DOHH2 (cell line): ENCODE data around the gene HOXC4.

ENCODE experiments used
- H3F3A ChIP-seq: fragments of 200-600 bp; sonication (generic), shearing (Covaris generic); 2 replicates; pipeline ENCODE4 v1.6.0; 2016; ENCODE audit warnings: antibody characterized with exemption, mild to moderate bottlenecking; ENCODE audit not compliant: control insufficient read depth, insufficient read depth
- H3K27ac ChIP-seq: fragments of 200-600 bp; sonication (generic); 2 replicates; pipeline ENCODE4 v1.5.1; 2014; ENCODE audit warnings: low read depth, mild to moderate bottlenecking, low read length, moderate library complexity
- H3K27me3 ChIP-seq: fragments of 200-600 bp; sonication (generic); 2 replicates; pipeline ENCODE4 v1.6.1; 2014; ENCODE audit warnings: mild to moderate bottlenecking, low read length, mixed read lengths; ENCODE audit not compliant: control insufficient read depth
- H3K36me3 ChIP-seq: fragments of 200-600 bp; sonication (generic); 2 replicates; pipeline ENCODE4 v1.6.1; 2014; ENCODE audit warnings: mild to moderate bottlenecking, low read length, moderate library complexity, mixed read lengths; ENCODE audit not compliant: control insufficient read depth
- H3K4me1 ChIP-seq: fragments of 200-600 bp; sonication (generic); 2 replicates; pipeline ENCODE4 v1.6.1; 2014; ENCODE audit warnings: mild to moderate bottlenecking, low read length, mixed read lengths; ENCODE audit not compliant: control insufficient read depth
- H3K4me2 ChIP-seq: fragments of 200-600 bp; sonication (generic); 2 replicates; pipeline ENCODE4 v1.6.0; 2014; ENCODE audit warnings: mild to moderate bottlenecking, low read length, moderate library complexity
- H3K4me3 ChIP-seq: fragments of 200-600 bp; sonication (generic); 2 replicates; pipeline ENCODE4 v1.5.1; 2014; ENCODE audit warnings: mild to moderate bottlenecking, low read length, mixed read lengths
- H3K79me2 ChIP-seq: fragments of 200-600 bp; sonication (generic); 2 replicates; pipeline ENCODE4 v1.6.1; 2014; ENCODE audit warnings: mild to moderate bottlenecking, low read length, mixed read lengths; ENCODE audit not compliant: control insufficient read depth
- H3K9me2 ChIP-seq: fragments of 200-600 bp; sonication (generic); replicated peaks from 2 replicates; pipeline ENCODE4 v1.6.1; 2014; ENCODE audit warnings: mild to moderate bottlenecking, low read length, mixed read lengths; ENCODE audit not compliant: control insufficient read depth
- H3K9me3 ChIP-seq: fragments of 200-600 bp; sonication (generic); 2 replicates; pipeline ENCODE4 v1.6.1; 2014; ENCODE audit warnings: antibody characterized with exemption, low read length, mixed read lengths; ENCODE audit not compliant: control insufficient read depth, insufficient read depth
- H4K20me1 ChIP-seq: fragments of 200-600 bp; sonication (generic); 2 replicates; pipeline ENCODE4 v1.6.0; 2014; ENCODE audit warnings: low read depth, mild to moderate bottlenecking, antibody characterized with exemption, low read length, moderate library complexity; ENCODE audit not compliant: control insufficient read depth, insufficient read depth
- CTCF ChIP-seq: fragments of 200-600 bp; sonication (generic); IDR thresholded peaks from one replicate; pipeline ENCODE4 v1.5.1; 2014; ENCODE audit warnings: antibody characterized with exemption, mild to moderate bottlenecking, low read depth, low read length; ENCODE audit not compliant: poor library complexity, severe bottlenecking
- EZH2phosphoT487 ChIP-seq: fragments of 200-600 bp; sonication (generic); IDR thresholded peaks from 2 replicates; pipeline ENCODE4 v1.6.1; 2017; ENCODE audit warnings: borderline replicate concordance, mild to moderate bottlenecking, antibody characterized with exemption, low read length, moderate library complexity, mixed read lengths

Gene HOXC4

GRCh38 chr12:54025499-54026405 lies 27.9 kb upstream of the HOXC4 start:
- Histone ChIP-seq H3K9me2 (no peaks in the 10 kb centered on the region), H3K9me3 (no peaks in the 10 kb centered on the region), H3K27me3 (peaks cover 61% of the 10 kb centered on the region), H3K36me3 (no peaks in the 10 kb centered on the region), H4K20me1 (no peaks in the 10 kb centered on the region), H3K79me2 (no peaks in the 10 kb centered on the region), H3K27ac (no peak overlapping the region), H3F3A (0 out of 2 replicates have a peak, but pooled peaks cover 2% of the 10 kb centered on the region), H3K4me3 (no peak overlapping the region), H3K4me2 (no peak overlapping the region), H3K4me1 (peaks cover 22% of the 10 kb centered on the region)
- TF ChIP-seq EZH2phosphoT487 (no peak), CTCF (no peak)

- TF ChIP-seq EZH2phosphoT487 (no peak), CTCF (no peak)
- Histone ChIP-seq H3K36me3 (no peaks in the 10 kb centered on the region), H3K79me2 (no peaks in the 10 kb centered on the region), H3K9me2 (no peaks in the 10 kb centered on the region), H3K4me1 (peaks cover 22% of the 10 kb centered on the region), H4K20me1 (no peaks in the 10 kb centered on the region), H3F3A (0 out of 2 replicates have a peak, but pooled peaks cover 2% of the 10 kb centered on the region), H3K27ac (no peak overlapping the region), H3K9me3 (no peaks in the 10 kb centered on the region), H3K4me3 (no peak overlapping the region), H3K27me3 (peaks cover 69% of the 10 kb centered on the region), H3K4me2 (no peak overlapping the region)
Measured at GRCh38 chr12:54026640-54027441, 26.8 kb upstream of the HOXC4 start.

GRCh38 chr12:54027442-54027786 lies 26.2 kb upstream of the HOXC4 start:
- 0 out of 2 replicates have a peak, but pooled peaks cover under 1% of the 10 kb centered on the region for H3F3A ChIP-seq
- no peak overlapping the region for H3K4me3 ChIP-seq
- H3K27me3 ChIP-seq, result peaks cover 69% of the 10 kb centered on the region
- H3K4me2 ChIP-seq, result no peak overlapping the region
- no peaks in the 10 kb centered on the region for H3K36me3 ChIP-seq
- H4K20me1 ChIP-seq, result no peaks in the 10 kb centered on the region
- H3K9me3 ChIP-seq, result no peaks in the 10 kb centered on the region
- no peaks in the 10 kb centered on the region for H3K79me2 ChIP-seq
- TF ChIP-seq EZH2phosphoT487 (no peak), CTCF (no peak)
- no peaks in the 10 kb centered on the region for H3K9me2 ChIP-seq
- H3K4me1 ChIP-seq, result peaks cover 22% of the 10 kb centered on the region
- no peak overlapping the region for H3K27ac ChIP-seq
